Prostate gland (tissue), 2 donors: Measurements from ENCODE around the gene INTS2.

Source experiments
- CTCF ChIP-seq, 4 experiments: fragments of 200-600 bp in 2 of 4; fragments of 450-650 bp in 2 of 4; sonication (generic) in 2 of 4; IDR thresholded peaks; 1 replicate in 3 of 4; 2 replicates in 1 of 4; pipeline ENCODE4 v1.5.1; 2016 to 2019; ENCODE audit warnings: antibody characterized with exemption in 4 of 4, mild to moderate bottlenecking in 2 of 4, moderate library complexity in 2 of 4
- POLR2AphosphoS5 ChIP-seq: sonication (generic); formaldehyde crosslinking; IDR thresholded peaks from one replicate; pipeline ENCODE4 v1.6.1; 2017; ENCODE audit warnings: antibody characterized with exemption

- TF ChIP-seq CTCF (IDR thresholded peaks at IDR 0.05): no peak
- no peak for TF ChIP-seq POLR2AphosphoS5
Observed at GRCh38 chr17:61828694-61829093, 99.1 kb downstream of the INTS2 start.
